MCF 10A (cell line): ENCODE measurements around the gene PLEKHS1. TPM values are rescaled to one million over a fixed set of nuclear protein-coding genes. Genes with fewer than 3 reads are reported as not detected.
A peak's percentile ranks its signal among the peaks of the same experiment; 100 is the strongest.

Source experiments
- Bru-seq: library from RNA; stranded (reverse); fragments of 400-500 nt; gene quantifications from one replicate; lab custom pipeline; 2021; lab: Mats Ljungman, UMichigan
- BruChase-seq, 2 experiments: library from RNA; stranded (reverse); fragments of 400-500 nt; gene quantifications; one replicate each; lab custom pipeline; 2021; lab: Mats Ljungman, UMichigan
- BruUV-seq: library from RNA; stranded (reverse); fragments of 400-500 nt; replicated peaks from 2 replicates; lab custom pipeline; 2021; lab: Mats Ljungman, UMichigan
- CTCF ChIA-PET: fragments of 300-600 bp; sonication (Branson Sonifier 250); formaldehyde crosslinking; extraction: SDS; loops from one replicate; lab custom pipeline; 2021; ENCODE audit warnings: antibody characterized with exemption, inconsistent platforms; lab: Yijun Ruan, JAX
- POLR2A ChIA-PET: fragments of 300-600, 350-650 bp; sonication (Branson Sonifier 250); formaldehyde crosslinking; extraction: SDS; loops from one replicate; lab custom pipeline; 2020; ENCODE audit warnings: antibody characterized with exemption, inconsistent platforms; lab: Yijun Ruan, JAX
- DNase-seq: peaks from one replicate; pipeline ENCODE4 v3.0.0-alpha.2; 2018; ENCODE audit not compliant: unreplicated experiment
- H3K27ac Mint-ChIP-seq: one replicate; pipeline ENCODE4 v1.8.0; 2022; ENCODE audit warnings: mild to moderate bottlenecking, low read depth, mixed read lengths; ENCODE audit not compliant: unreplicated experiment
- H3K27me3 Mint-ChIP-seq: one replicate; pipeline ENCODE4 v1.8.0; 2022; ENCODE audit warnings: mixed read lengths; ENCODE audit not compliant: insufficient read depth, unreplicated experiment
- H3K36me3 Mint-ChIP-seq: one replicate; pipeline ENCODE4 v1.8.0; 2022; ENCODE audit warnings: mild to moderate bottlenecking, moderate library complexity, mixed read lengths; ENCODE audit not compliant: insufficient read depth, unreplicated experiment
- H3K4me1 Mint-ChIP-seq: one replicate; pipeline ENCODE4 v1.8.0; 2022; ENCODE audit warnings: mixed read lengths; ENCODE audit not compliant: insufficient read depth, unreplicated experiment
- H3K4me3 Mint-ChIP-seq: one replicate; pipeline ENCODE4 v1.8.0; 2022; ENCODE audit warnings: mild to moderate bottlenecking, moderate library complexity, mixed read lengths; ENCODE audit not compliant: unreplicated experiment
- H3K9me3 Mint-ChIP-seq: one replicate; pipeline ENCODE4 v1.8.0; 2022; ENCODE audit warnings: mixed read lengths; ENCODE audit not compliant: unreplicated experiment
- intact Hi-C: fragments of 100-400 bp; cut with micrococcal nuclease; formaldehyde crosslinking; loops from 2 replicates; pipeline ENCODE4 v1.14.1; 2022
- long read RNA-seq: library from polyadenylated mRNA; stranded (forward); transcript quantifications from one replicate; pipeline ENCODE4 v2.0.0, GENCODE V29; 2022
- total RNA-seq: library from RNA; stranded (reverse); gene quantifications from 2 replicates; pipeline ENCODE4 v1.2.3, GENCODE V29; 2022
- TF ChIP-seq, protein P1 (sequence below): fragments of 200-600 bp; IDR thresholded peaks from one replicate; pipeline ENCODE4 v1.8.0; 2022; ENCODE audit warnings: antibody characterized with exemption, mild to moderate bottlenecking; ENCODE audit not compliant: unreplicated experiment

Gene PLEKHS1
- total RNA-seq (not detected in 2 replicates), Bru-seq, nascent RNA (percentile 4 among the genes with signal in this experiment), BruChase-seq, experiment 1, labeled RNA remaining after a 6-hour chase (percentile 18 among the genes with signal in this experiment), BruChase-seq, experiment 2, labeled RNA remaining after a 2-hour chase (percentile 15 among the genes with signal in this experiment)
- long read RNA-seq, result 0 reads

DNA sequence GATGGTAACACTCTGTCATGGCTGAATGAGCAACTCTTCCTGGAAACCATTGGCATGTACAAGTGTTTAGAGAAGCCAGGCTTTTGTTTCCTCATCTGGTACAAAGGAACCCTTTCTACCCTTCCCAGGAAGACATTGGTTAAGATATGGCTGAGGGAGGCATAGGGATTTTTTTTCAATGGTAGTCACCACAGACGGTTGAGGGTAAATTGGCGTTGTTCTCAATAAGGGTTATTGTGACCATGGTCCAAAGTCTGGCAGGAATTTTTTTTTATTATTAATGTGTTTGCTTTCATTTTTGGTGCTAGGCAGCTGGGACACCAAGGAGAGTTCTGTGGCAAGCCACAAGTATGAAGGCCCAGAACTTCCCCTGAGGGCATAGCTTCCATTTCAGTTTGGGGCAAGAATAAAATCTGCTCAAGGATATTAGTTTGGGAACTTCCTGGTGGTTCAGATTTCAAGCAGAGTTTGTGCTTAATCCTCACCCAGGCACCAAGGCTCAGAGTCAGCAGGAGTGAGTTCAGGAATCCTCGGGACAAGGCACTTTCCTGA lies at the start of gene PLEKHS1:
PLEKHS1 (plus strand) TSS at position 502 of the 552 bp plus-strand sequence. CDS start 3,596 bp downstream, outside the sequence.
- DNase-seq, result no peak
- no TSS peak for BruUV-seq
- no peak within 1 kb of the TSS for H3K27ac Mint-ChIP-seq

DNA sequence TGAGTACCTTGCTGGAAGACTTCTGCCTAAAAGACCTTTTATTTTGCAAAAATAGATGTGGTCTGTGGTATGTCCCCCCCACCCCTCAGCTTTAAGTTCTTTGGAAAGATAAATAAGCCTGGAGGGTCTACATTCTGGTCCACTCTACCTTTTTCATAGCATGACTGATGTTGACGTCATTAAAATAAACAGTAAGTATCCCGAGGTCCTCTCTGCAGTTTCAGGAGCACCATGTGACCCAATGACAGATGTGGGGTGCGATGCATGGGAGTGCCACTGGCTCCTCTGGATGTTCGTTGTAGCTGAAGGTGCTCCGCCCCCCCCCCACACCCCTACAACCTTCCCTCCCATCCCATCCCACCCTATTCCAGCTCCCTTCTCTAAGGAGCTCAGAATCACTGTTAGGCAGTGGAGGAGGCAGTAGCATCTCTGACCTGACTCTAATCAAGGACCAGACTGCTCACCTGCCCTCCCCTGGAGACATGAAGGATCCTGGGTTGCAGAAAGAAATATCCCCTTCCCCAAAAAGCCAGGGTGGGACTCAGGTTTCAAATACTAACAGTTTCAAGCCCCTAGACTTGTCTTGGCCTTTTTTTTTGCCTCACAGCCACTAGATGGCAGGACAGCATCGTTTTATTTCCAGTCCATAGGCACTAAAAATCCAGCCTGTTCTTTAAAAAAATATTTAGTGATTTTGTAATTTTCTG lies 46.7 kb upstream of the PLEKHS1 start:
- DNase-seq, result peak; percentile 59
- no TSS peak for BruUV-seq
- Mint-ChIP-seq H3K27me3 (no peaks in the 10 kb centered on the region), H3K27ac (no peak overlapping the region), H3K4me1 (peaks cover 5% of the 10 kb centered on the region), H3K4me3 (no peak overlapping the region), H3K9me3 (no peaks in the 10 kb centered on the region), H3K36me3 (peaks cover 7% of the 10 kb centered on the region)
- TF ChIP-seq, protein P1, sequence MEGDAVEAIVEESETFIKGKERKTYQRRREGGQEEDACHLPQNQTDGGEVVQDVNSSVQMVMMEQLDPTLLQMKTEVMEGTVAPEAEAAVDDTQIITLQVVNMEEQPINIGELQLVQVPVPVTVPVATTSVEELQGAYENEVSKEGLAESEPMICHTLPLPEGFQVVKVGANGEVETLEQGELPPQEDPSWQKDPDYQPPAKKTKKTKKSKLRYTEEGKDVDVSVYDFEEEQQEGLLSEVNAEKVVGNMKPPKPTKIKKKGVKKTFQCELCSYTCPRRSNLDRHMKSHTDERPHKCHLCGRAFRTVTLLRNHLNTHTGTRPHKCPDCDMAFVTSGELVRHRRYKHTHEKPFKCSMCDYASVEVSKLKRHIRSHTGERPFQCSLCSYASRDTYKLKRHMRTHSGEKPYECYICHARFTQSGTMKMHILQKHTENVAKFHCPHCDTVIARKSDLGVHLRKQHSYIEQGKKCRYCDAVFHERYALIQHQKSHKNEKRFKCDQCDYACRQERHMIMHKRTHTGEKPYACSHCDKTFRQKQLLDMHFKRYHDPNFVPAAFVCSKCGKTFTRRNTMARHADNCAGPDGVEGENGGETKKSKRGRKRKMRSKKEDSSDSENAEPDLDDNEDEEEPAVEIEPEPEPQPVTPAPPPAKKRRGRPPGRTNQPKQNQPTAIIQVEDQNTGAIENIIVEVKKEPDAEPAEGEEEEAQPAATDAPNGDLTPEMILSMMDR, result peak; percentile 49
- CTCF ChIA-PET, result interaction anchor here (0.6 to 2.2 kb wide), 26 partner anchors 8 to 1347 kb away, joined by 3 to 17 read pairs (median 4); no protein-coding TSS in a partner anchor
- POLR2A ChIA-PET, result interaction anchor here (0.6 kb wide), 1 partner anchor 822 kb away, joined by 4 read pairs; no protein-coding TSS in a partner anchor
- intact Hi-C loops, result loop anchor here (1.0 to 5.0 kb wide), 3 partner anchors 95 to 399 kb away; no protein-coding TSS in a partner anchor

More for the DNA sequence above, at the start of gene PLEKHS1:
- TF ChIP-seq, protein P1, result no peak
- Mint-ChIP-seq H3K4me1 (no peaks in the 10 kb centered on the region), H3K4me3 (no peak within 1 kb of the TSS), H3K9me3 (no peaks in the 10 kb centered on the region), H3K27me3 (no peaks in the 10 kb centered on the region), H3K36me3 (peaks cover 4% of the 10 kb centered on the region)
- ChIA-PET CTCF (no interaction called here), POLR2A (interaction anchor here (1.0 kb wide), 1 partner anchor 14 kb away, joined by 3 read pairs; no protein-coding TSS in a partner anchor)
- intact Hi-C loops, result no loop called here

DNA sequence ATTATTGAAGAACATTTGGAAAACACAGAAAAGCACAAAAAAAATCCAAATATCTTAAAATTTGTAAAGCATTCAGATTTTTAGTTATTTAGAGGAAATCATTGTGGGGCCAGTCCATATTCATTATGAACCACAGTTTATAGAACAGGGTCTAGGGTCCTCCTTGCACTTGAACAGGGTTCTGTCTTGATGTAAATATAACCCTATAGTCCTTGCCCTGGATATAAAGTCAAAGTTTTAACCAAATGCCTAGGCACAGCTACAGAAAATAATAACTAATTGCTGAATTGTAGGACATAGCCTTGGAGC lies 46.2 kb upstream of the PLEKHS1 start:
- CTCF ChIA-PET, result interaction anchor here (0.6 to 2.2 kb wide), 28 partner anchors 9 to 1348 kb away, joined by 3 to 17 read pairs (median 4); no protein-coding TSS in a partner anchor
- Mint-ChIP-seq H3K4me1 (peaks cover 5% of the 10 kb centered on the region), H3K9me3 (no peaks in the 10 kb centered on the region), H3K27me3 (no peaks in the 10 kb centered on the region), H3K4me3 (no peak overlapping the region), H3K36me3 (peaks cover 6% of the 10 kb centered on the region), H3K27ac (no peak overlapping the region)
- no TSS peak for BruUV-seq
- intact Hi-C loops, result loop anchor here (1.0 to 5.0 kb wide), 3 partner anchors 94 to 398 kb away; no protein-coding TSS in a partner anchor
- no peak for DNase-seq
- POLR2A ChIA-PET, result no interaction called here
- TF ChIP-seq, protein P1, result no peak

DNA sequence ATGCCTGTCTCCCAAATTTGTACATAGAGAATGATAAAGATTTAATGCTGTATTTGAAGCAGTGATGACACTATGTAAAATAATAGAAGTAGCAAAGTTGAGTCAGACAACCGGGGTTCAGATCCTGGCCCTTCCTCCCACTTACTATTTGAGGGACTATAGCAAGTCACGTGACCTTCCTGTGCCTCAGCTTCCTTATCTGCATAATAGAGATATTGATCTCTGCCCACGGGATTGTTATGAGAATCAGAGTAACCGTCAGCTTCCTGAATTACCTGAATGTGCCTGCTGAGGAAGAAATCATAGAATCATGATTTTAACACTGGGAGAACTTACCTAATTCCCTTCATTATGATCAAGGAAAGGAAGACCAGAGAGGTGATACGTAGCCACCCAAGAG lies 44.9 kb upstream of the PLEKHS1 start:
- ChIA-PET CTCF (interaction anchor here (1.2 to 1.6 kb wide), 6 partner anchors 10 to 410 kb away, joined by 4 to 8 read pairs (median 4); no protein-coding TSS in a partner anchor), POLR2A (no interaction called here)
- DNase-seq, result no peak
- peak overlapping the region; percentile 64 for H3K27ac Mint-ChIP-seq
- no peaks in the 10 kb centered on the region for H3K27me3 Mint-ChIP-seq
- BruUV-seq, result no TSS peak
- intact Hi-C loops, result loop anchor here (5.0 kb wide), 1 partner anchor 151 kb away; no protein-coding TSS in a partner anchor
- H3K36me3 Mint-ChIP-seq, result peaks cover 5% of the 10 kb centered on the region
- no peaks in the 10 kb centered on the region for H3K9me3 Mint-ChIP-seq
- peaks cover 5% of the 10 kb centered on the region for H3K4me1 Mint-ChIP-seq
- TF ChIP-seq, protein P1, result no peak
- no peak overlapping the region for H3K4me3 Mint-ChIP-seq
